HTERT RPE-1 (cell line): ENCODE results near the gene GJB4.
"Not testable (repeated sequence)": the region's sequence is repeated elsewhere in the genome, so short reads cannot be mapped to it uniquely, and the experiment has no call there.

ENCODE experiments used
- in situ Hi-C: fragments of 300-500 bp; cut with MboI; formaldehyde crosslinking; loops from 4 replicates; pipeline ENCODE4 v1.14.3; 2020; ENCODE audit warnings: low sequenced_read_pairs

Gene GJB4

DNA sequence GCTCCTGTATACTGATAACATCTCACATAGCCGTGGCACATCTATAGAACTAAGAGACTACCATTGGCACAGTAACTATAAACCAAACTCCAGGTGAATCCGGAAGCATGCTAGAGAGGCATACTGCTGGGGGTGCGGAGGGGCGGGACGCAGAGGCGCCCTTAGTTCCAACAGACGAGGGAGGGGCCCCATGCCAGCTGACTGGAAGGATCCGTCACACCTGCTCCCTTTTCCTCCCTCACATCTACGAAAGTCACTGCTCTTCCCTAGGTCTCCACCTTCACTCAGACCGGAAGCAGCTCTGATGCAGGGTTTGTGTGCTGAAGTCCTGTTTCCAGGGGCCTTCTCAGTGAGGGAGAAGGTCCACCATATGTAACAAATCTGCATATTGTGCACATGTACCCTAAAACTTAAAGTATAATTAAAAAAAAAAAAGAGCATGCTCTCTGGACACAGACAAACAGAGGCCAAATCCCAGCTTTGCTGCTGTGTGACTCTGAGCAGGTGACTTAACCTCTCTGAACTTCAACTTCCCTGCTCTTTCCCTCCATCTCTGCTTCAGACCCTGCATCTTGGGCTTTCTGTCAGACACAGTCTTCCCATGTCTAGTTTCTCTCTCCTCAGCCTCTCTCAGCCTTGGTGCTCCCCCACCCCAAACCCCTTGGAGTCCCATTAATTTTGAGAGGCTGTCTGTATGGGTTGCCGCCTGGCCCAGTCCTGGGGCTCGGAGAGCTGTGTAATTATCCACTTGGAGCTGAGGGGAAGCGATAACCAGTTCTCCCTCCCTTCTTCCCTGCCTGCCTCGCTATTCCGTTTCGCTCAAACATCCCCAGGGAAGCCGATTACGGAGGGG is 12.5 kb upstream of the GJB4 start:
- in situ Hi-C loops: no loop called here

GRCh38 chr1:34747638-34747941 is 11.9 kb upstream of the GJB4 start:
- in situ Hi-C loops: no loop called here

DNA sequence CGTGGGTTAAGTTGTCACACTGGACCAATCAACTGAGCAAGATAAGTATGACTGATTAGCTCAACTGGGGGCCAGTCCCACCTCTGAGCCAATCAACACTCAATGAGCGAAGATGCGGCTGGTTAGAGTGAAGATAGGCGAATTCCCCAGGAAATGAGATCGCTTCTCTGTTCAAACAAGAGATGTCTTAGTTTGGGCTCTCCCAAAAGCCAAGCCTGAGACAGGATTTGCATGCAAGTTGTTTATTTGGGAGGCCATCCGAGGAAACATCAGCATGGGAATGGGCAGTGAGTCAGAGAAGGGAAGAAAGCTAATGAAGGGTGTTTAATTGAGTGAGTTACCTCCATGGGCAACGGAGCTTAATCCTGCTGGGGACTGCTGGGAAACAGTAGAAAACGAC is 9.5 kb upstream of the GJB4 start:
- in situ Hi-C loops: no loop called here

DNA sequence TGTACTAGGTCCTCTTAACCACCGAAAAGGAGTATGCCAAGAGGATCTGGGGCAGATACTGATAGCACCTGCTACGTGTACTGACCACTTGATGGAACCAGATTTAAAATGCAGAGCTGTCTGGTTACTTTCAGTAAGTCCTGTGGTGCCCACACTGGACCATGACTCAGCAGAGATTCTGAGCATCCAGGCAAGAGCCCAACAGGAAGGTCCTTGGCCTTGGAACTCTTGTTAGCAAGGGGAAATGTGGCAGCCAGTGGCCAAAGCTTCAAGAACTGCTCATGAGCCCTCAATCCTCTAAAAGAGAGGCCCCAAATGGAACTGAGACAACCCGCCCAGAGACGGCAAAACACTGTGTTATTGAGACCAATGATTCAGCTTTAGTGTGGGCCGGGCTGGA is 8.9 kb upstream of the GJB4 start:
- in situ Hi-C loops: no loop called here

- in situ Hi-C loops: no loop called here
Measured at GRCh38 chr1:34753163-34753562, 6.4 kb upstream of the GJB4 start.

DNA sequence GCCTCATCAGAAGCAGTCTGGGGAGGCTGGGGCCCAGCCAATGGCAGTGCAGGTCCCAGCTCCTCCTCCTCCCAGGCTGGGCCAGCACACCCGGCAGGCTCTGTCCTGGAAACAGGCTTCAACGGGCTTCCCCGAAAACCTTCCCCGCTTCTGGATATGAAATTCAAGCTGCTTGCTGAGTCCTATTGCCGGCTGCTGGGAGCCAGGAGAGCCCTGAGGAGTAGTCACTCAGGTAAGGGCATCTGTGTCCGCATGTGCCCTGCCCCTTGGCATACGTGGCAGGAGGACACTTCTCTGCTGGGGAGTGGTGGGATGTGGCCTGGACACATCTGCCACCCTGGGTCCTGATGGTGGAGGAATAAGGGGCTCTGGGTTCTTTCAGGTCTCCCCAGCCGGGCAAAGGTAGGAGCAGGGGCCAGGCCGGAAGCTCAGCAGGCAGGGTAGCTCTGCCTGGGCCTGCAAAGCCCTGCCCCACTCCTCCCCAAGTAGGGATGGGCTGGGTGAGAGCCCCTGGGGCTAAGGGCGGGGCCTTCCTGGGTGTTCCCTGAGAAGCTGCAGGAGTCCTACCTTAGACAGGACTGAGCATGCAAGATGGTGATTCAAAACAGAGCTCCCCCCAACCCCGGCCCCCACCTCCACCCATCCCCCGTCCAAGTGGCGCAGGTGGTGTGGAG is 4.4 kb upstream of the GJB4 start, which contains the start of gene GJB5:
GJB5 (plus strand) TSS at position 84 of the 674 bp plus-strand sequence. CDS start 2,284 bp downstream, outside the sequence.
- in situ Hi-C loops: no loop called here

DNA sequence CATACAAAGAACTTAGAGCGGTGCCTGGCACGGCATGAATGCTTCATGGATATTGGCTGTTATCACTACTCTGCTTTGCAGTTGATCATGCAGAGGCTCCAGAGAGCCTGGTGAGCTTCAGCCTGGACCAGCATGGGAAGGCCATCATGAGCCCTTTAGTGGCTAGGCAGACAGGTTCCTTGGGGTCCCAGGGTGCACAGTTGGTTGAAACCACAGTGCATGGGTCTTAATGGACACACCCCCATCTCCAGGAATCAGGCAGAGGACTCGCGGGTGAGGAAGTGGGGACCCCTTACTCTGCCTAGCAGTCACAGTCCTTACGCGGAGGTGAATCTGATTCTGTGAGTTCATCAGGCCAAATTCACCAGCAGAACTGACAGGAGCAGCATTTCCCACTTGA is 3.6 kb upstream of the GJB4 start:
- in situ Hi-C loops: no loop called here

DNA sequence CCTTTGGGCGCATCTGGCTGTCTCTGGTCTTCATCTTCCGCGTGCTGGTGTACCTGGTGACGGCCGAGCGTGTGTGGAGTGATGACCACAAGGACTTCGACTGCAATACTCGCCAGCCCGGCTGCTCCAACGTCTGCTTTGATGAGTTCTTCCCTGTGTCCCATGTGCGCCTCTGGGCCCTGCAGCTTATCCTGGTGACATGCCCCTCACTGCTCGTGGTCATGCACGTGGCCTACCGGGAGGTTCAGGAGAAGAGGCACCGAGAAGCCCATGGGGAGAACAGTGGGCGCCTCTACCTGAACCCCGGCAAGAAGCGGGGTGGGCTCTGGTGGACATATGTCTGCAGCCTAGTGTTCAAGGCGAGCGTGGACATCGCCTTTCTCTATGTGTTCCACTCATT is 2.2 kb upstream of the GJB4 start:
- in situ Hi-C loops: no loop called here

DNA sequence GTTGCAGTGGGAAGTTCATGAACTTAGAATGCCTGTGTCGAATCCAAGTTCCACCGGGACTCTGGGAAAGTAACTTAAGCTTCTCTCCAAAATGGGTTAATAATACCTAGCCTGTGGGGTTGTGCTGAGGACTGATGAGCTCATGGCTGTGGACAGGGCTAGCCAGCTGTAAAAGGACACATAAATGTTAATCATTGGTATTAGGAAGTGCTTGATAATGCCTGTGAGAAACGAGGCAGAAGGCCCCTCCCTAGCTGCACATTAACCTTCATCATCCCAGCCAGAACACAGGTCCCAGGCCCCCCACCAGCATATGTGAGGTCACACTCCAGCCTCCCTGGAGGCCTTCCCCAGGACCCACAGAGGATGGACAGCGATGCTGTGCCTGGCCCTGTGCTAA is 789 bp upstream of the GJB4 start:
- in situ Hi-C loops: no loop called here

DNA sequence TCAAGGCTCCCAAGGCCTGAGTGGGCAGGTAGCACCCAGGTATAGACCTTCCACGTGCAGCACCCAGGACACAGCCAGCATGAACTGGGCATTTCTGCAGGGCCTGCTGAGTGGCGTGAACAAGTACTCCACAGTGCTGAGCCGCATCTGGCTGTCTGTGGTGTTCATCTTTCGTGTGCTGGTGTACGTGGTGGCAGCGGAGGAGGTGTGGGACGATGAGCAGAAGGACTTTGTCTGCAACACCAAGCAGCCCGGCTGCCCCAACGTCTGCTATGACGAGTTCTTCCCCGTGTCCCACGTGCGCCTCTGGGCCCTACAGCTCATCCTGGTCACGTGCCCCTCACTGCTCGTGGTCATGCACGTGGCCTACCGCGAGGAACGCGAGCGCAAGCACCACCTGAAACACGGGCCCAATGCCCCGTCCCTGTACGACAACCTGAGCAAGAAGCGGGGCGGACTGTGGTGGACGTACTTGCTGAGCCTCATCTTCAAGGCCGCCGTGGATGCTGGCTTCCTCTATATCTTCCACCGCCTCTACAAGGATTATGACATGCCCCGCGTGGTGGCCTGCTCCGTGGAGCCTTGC is 1.7 kb downstream of the GJB4 start:
- in situ Hi-C loops: no loop called here

DNA sequence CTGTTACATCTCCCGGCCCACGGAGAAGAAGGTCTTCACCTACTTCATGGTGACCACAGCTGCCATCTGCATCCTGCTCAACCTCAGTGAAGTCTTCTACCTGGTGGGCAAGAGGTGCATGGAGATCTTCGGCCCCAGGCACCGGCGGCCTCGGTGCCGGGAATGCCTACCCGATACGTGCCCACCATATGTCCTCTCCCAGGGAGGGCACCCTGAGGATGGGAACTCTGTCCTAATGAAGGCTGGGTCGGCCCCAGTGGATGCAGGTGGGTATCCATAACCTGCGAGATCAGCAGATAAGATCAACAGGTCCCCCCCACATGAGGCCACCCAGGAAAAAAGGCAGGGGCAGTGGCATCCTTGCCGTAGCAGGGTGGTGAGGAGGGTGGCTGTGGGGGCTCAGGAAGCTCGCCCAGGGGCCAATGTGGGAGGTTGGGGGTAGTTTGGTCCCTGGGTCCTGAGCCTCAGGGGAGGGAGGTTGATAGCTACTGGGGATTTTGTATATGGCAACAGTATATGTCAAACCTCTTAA is 2.3 kb downstream of the GJB4 start:
- in situ Hi-C loops: no loop called here

GRCh38 chr1:34762474-34763141 is 3.1 kb downstream of the GJB4 start:
- in situ Hi-C loops: no loop called here

GRCh38 chr1:34763142-34763781 is 3.7 kb downstream of the GJB4 start:
- in situ Hi-C loops: no loop called here

GRCh38 chr1:34768856-34769255 is 9.3 kb downstream of the GJB4 start:
- in situ Hi-C loops: no loop called here

GRCh38 chr1:34770891-34771504 is 11.5 kb downstream of the GJB4 start:
- in situ Hi-C loops: no loop called here

DNA sequence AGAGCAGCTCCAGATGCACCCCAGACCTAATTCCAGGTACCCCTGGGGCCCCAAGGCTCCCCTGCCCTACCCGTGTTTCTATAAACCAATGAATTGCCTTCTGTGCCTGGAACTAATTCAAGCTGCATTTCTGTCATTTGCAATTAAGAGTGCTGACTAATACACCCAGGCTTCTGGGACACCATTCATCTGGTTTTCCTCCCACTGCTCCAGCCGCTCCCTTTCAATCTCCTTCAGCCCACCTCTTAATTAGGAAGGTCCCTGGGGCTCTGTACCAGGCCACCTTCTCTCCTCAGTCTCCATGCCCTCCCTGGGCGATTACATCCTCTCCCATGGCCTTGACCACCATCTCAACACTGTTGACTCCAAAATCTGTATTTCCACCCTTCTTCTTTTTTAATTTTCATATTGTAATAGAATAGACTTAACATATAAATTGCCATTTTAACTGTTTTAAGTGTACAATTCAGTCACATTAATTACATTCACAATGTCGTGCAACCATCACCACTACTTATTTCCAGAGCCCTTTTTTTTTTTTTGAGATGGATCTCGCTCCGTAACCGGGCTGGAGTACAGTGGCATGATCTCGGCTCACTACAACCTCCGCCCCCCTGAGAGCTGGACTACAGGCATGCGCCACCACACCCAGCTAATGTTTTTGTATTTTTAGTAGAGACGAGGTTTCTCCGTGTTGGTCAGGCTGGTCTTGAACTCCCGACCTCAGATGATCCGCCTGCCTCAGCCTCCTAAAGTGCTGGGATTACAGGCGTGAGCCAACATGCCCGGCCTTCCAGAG is 12.2 kb downstream of the GJB4 start:
- in situ Hi-C loops: no loop called here

DNA sequence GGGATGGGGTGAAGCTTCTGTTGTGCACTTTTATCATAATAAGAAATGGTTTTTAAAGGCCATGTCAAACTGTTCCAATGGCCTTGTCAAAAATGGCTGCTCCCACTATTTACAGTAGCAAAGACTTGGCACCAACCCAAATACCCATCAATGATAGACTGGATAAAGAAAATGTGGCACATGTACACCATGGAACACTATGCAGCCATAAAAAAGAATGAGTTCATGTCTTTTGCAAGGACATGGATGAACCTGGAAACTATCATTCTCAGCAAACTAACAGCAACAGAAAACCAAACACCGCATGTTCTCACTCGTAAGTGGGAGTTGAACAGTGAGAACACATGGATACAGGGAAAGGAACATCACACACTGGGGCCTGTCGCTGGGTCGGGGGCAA is 13.6 kb downstream of the GJB4 start:
- in situ Hi-C loops: not testable (repeated sequence)

- in situ Hi-C loops: no loop called here
Measured at GRCh38 chr1:34774957-34775356, 15.4 kb downstream of the GJB4 start.

DNA sequence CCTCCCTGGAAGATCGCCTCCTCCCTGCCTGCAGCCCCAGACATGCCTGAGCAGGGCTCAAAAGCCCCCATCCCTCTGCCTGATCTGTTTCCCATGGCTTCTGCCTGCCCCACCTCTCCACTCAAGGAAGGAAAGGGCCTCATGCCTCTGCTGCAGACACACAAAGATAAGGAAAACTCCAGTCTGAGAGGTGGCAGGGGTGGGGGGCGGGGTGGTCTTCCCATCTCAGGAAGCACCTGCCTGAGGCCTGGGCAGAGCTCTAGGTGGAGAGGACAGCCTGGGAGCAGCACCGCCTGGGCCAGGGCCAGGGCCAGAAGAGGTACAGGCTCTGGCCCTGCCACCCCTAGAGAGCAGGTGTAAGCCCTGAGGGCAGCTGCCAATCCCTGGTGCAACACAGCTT is 17.4 kb downstream of the GJB4 start:
- in situ Hi-C loops: no loop called here
